Dendritic cell treated with granulocyte-macrophage colony-stimulating factor and Interleukin-4, amounts not matched to agents 40 ng/mL and 50 ng/mL, for 4 days (primary cell): ENCODE measurements around the gene PIGZ.

ENCODE experiments used
- H3K27ac Mint-ChIP-seq: one replicate; pipeline ENCODE4 v1.8.0; 2022; ENCODE audit warnings: mild to moderate bottlenecking, mixed read lengths
- H3K27me3 Mint-ChIP-seq: one replicate; pipeline ENCODE4 v1.8.0; 2022; ENCODE audit warnings: mild to moderate bottlenecking, mixed read lengths
- H3K36me3 Mint-ChIP-seq: one replicate; pipeline ENCODE4 v1.8.0; 2022; ENCODE audit warnings: low read depth, mixed read lengths
- H3K4me1 Mint-ChIP-seq: one replicate; pipeline ENCODE4 v1.8.0; 2022; ENCODE audit warnings: low read depth, mixed read lengths
- H3K4me3 Mint-ChIP-seq: one replicate; pipeline ENCODE4 v1.8.0; 2022; ENCODE audit warnings: mild to moderate bottlenecking, moderate library complexity, mixed read lengths
- H3K9me3 Mint-ChIP-seq: one replicate; pipeline ENCODE4 v1.8.0; 2022; ENCODE audit warnings: mixed read lengths
- intact Hi-C: fragments of 100-400 bp; cut with micrococcal nuclease; formaldehyde crosslinking; loops from one replicate; pipeline ENCODE4 v1.15.0; 2022

PIGZ gene

DNA sequence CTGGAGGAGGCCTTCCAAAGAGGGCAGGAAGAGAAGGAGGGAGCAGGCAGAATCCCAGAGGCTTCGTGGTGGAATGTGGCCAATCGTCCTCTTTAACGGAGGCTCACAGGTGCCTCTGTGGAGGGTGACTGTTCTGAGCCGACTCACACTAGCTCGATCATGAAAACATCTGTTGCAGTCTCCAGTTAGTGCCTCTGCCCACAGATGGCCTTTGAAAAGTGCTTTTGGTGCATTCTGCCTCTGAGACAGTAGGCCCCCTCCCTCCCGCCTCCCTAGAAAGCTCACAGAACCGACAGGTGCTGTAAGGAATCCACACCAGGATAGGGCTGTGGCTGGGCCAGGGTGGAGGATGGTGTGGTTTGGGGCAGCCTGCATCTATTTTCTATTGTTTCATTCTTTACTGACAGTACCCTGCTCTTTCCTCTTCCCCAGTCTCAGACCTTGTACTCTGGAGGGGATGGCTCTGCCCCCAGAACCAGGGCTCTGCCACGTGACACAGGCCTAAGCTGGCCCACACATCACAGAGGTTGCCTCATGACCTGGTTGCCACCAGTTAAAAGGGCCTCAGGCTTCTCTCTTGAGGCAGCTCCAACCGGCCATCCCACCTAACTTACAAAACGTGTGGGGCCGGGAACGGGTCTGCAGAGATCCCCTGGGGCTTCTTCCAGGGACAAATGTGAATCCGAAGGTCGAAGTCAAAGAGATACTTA is 27.2 kb upstream of the PIGZ start:
- H3K36me3 Mint-ChIP-seq, result no peaks in the 10 kb centered on the region
- H3K4me1 Mint-ChIP-seq, result peaks cover 10% of the 10 kb centered on the region
- no peaks in the 10 kb centered on the region for H3K9me3 Mint-ChIP-seq
- H3K4me3 Mint-ChIP-seq, result no peak overlapping the region
- no peak overlapping the region for H3K27ac Mint-ChIP-seq
- intact Hi-C loops, result no loop called here
- no peaks in the 10 kb centered on the region for H3K27me3 Mint-ChIP-seq

- Mint-ChIP-seq H3K4me3 (no peak overlapping the region), H3K9me3 (no peaks in the 10 kb centered on the region)
Observed at GRCh38 chr3:196995027-196995426, 26.4 kb upstream of the PIGZ start.

GRCh38 chr3:196994056-196994455 is 25.4 kb upstream of the PIGZ start:
- Mint-ChIP-seq H3K4me1 (no peaks in the 10 kb centered on the region), H3K36me3 (no peaks in the 10 kb centered on the region), H3K27ac (no peak overlapping the region), H3K27me3 (no peaks in the 10 kb centered on the region), H3K4me3 (no peak overlapping the region), H3K9me3 (no peaks in the 10 kb centered on the region)
- intact Hi-C loops, result no loop called here

More at GRCh38 chr3:196995027-196995426, 26.4 kb upstream of the PIGZ start:
- no peak overlapping the region for H3K27ac Mint-ChIP-seq
- no peaks in the 10 kb centered on the region for H3K36me3 Mint-ChIP-seq
- intact Hi-C loops, result no loop called here
- peaks cover 2% of the 10 kb centered on the region for H3K4me1 Mint-ChIP-seq
- no peaks in the 10 kb centered on the region for H3K27me3 Mint-ChIP-seq

- Mint-ChIP-seq H3K4me3 (no peak overlapping the region), H3K27ac (no peak overlapping the region), H3K4me1 (no peaks in the 10 kb centered on the region), H3K27me3 (peaks cover 2% of the 10 kb centered on the region), H3K36me3 (no peaks in the 10 kb centered on the region), H3K9me3 (no peaks in the 10 kb centered on the region)
- intact Hi-C loops, result no loop called here
Observed at GRCh38 chr3:196992461-196993065, 23.9 kb upstream of the PIGZ start.

- Mint-ChIP-seq H3K4me3 (no peak overlapping the region), H3K9me3 (no peaks in the 10 kb centered on the region), H3K4me1 (no peaks in the 10 kb centered on the region), H3K36me3 (no peaks in the 10 kb centered on the region), H3K27me3 (peaks cover 2% of the 10 kb centered on the region), H3K27ac (no peak overlapping the region)
- intact Hi-C loops, result no loop called here
Observed at GRCh38 chr3:196991581-196992460, 23.2 kb upstream of the PIGZ start.

GRCh38 chr3:196990601-196991007 is 22.0 kb upstream of the PIGZ start:
- Mint-ChIP-seq H3K9me3 (no peaks in the 10 kb centered on the region), H3K4me1 (no peaks in the 10 kb centered on the region), H3K27me3 (peaks cover 2% of the 10 kb centered on the region), H3K27ac (no peak overlapping the region), H3K4me3 (no peak overlapping the region), H3K36me3 (no peaks in the 10 kb centered on the region)
- intact Hi-C loops, result no loop called here

- Mint-ChIP-seq H3K36me3 (no peaks in the 10 kb centered on the region), H3K27me3 (peaks cover 6% of the 10 kb centered on the region), H3K4me1 (no peaks in the 10 kb centered on the region), H3K4me3 (no peak overlapping the region), H3K27ac (no peak overlapping the region), H3K9me3 (no peaks in the 10 kb centered on the region)
- intact Hi-C loops, result no loop called here
Observed at GRCh38 chr3:196989721-196990262, 21.2 kb upstream of the PIGZ start.

DNA sequence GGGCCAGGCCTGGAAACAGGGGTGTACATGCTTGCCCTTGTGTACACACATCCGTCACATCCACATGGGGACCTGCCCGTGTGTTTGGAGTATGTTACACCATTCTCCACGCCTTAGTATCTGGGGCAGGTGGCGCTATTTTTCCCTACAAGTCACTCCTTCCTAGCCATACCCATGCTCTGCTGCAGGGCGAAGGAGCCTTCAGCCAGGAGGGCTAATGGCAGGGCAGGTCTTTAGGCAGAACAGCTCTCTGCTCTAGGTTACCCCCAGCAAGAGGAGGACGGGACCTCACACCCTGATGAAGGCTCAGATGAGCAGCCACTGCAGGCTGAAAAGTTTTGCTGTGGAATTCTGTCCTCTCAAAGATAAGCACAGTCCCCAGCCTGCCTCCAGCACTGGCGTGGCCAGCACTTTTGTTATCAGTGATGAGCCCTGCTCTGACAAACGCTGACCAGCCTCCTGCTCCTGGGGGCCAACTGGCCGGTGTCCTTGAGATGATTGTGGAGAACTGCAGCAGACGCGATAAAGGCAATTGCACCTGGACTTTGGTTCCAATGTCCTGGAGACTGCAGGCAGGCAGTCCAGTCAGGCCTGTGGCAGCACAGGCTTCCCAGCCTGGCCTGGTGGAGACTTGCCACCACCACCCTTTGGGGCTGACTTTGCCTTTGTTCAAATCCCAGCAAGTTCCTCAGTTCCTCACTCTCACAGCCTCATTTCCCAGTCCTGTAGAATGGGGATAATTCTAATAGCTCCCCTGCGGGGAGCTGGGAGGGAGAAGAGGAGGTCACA is 19.8 kb upstream of the PIGZ start:
- Mint-ChIP-seq H3K4me3 (no peak overlapping the region), H3K27ac (no peak overlapping the region), H3K9me3 (peaks cover 5% of the 10 kb centered on the region), H3K27me3 (peaks cover 12% of the 10 kb centered on the region), H3K4me1 (no peaks in the 10 kb centered on the region), H3K36me3 (no peaks in the 10 kb centered on the region)
- intact Hi-C loops, result no loop called here

DNA sequence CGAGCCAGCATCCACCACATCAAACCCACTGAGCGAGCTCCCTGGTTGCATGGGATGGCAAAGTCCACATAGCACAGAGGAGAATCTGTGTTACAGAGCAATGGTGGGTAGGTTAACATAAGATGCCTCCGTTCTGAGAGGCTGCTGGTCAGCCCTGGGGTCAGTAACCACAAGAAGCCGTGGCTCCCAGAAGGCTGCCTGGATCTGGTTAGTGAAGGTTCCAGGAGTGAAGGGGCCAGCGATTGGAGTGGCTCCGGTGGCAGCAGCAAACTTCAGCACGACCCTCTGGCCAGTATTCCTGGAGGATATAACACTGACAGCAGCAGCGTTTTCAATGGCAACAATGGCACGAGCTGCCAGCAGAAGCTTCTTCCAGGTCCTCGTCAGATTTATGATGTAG is 18.4 kb upstream of the PIGZ start:
- Mint-ChIP-seq H3K4me1 (no peaks in the 10 kb centered on the region), H3K36me3 (no peaks in the 10 kb centered on the region), H3K9me3 (peaks cover 13% of the 10 kb centered on the region), H3K27ac (no peak overlapping the region), H3K4me3 (no peak overlapping the region), H3K27me3 (peaks cover 16% of the 10 kb centered on the region)
- intact Hi-C loops, result no loop called here

DNA sequence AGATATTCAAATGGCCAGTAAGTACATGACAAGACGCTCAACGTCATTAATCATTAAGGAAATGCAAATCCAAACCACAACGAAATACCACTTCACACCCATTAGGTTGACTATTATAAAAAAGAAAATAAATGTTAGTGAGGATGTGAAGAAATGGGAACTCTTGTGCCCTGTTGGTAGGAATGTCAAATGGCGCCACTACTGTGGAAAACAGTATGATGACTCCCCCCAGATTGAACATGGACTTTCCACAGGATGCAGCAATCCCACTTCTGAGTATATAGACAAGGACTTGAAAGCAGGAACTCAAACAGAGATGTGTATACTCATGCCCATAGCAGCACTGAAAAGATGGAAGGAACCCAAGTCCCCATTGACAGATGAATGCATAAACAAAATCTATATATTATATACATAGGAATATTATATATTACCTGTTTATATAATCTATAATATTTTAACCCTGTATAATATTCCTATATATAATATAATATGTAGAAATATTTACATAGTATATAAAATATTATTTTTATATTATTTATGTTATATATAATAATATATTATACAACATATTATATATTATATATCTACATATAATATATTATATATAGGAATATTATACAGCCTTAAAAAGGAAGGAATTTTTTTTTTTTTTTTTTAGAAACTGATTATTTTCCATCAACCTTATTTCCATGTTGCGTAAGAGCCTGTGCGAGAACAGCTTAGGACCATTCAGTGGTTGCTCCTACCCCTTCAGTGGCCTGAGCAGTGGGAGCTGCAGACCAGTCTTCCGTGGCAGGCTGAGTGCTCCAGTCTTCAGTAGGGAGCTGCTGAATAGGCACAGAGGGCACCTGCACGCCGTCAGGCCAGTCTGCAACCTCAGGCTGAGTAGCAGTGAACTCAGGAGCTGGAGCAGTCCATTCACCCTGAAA is 17.6 kb upstream of the PIGZ start:
- H3K36me3 Mint-ChIP-seq, result no peaks in the 10 kb centered on the region
- H3K27me3 Mint-ChIP-seq, result peaks cover 16% of the 10 kb centered on the region
- H3K27ac Mint-ChIP-seq, result no peak overlapping the region
- no peaks in the 10 kb centered on the region for H3K4me1 Mint-ChIP-seq
- H3K9me3 Mint-ChIP-seq, result peaks cover 19% of the 10 kb centered on the region
- no peak overlapping the region for H3K4me3 Mint-ChIP-seq
- intact Hi-C loops, result no loop called here

GRCh38 chr3:196985298-196985697 is 16.7 kb upstream of the PIGZ start:
- Mint-ChIP-seq H3K4me1 (no peaks in the 10 kb centered on the region), H3K27me3 (peaks cover 16% of the 10 kb centered on the region), H3K27ac (no peak overlapping the region), H3K36me3 (no peaks in the 10 kb centered on the region), H3K9me3 (peaks cover 19% of the 10 kb centered on the region), H3K4me3 (no peak overlapping the region)
- intact Hi-C loops, result no loop called here

DNA sequence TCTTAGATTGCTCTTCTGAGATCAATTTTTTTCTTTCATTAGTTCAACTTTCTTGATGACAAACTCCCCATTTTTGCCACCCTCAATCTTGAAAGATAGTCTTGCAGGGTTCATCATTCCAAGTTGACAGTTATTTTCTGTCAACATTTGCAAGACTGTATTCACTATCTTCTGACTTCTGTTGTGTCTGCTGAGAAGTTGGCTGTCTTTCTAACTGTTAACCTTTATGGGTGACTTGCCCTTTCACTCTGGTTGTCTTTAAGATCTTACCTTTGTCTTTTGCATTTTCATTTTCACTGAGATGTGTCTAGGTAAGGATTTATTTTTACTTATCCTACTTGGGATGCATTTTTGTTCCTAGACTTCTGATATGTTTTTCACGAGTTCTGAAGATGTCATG is 14.6 kb upstream of the PIGZ start:
- H3K4me1 Mint-ChIP-seq, result no peaks in the 10 kb centered on the region
- intact Hi-C loops, result no loop called here
- H3K36me3 Mint-ChIP-seq, result no peaks in the 10 kb centered on the region
- H3K4me3 Mint-ChIP-seq, result no peak overlapping the region
- H3K27me3 Mint-ChIP-seq, result peaks cover 14% of the 10 kb centered on the region
- no peak overlapping the region for H3K27ac Mint-ChIP-seq
- peaks cover 19% of the 10 kb centered on the region for H3K9me3 Mint-ChIP-seq

- Mint-ChIP-seq H3K9me3 (peaks cover 19% of the 10 kb centered on the region), H3K27me3 (peaks cover 14% of the 10 kb centered on the region), H3K36me3 (no peaks in the 10 kb centered on the region), H3K4me1 (no peaks in the 10 kb centered on the region), H3K27ac (no peak overlapping the region), H3K4me3 (no peak overlapping the region)
- intact Hi-C loops, result no loop called here
Observed at GRCh38 chr3:196981657-196982056, 13.0 kb upstream of the PIGZ start.
